GM21576 (cell line): ENCODE results near the gene SPRING1.
"Not testable (repeated sequence)": the region's sequence is repeated elsewhere in the genome, so short reads cannot be mapped to it uniquely, and the experiment has no call there.

ENCODE experiments used
- ATAC-seq: cut with Tn5 transposase; IDR thresholded peaks from one replicate; pipeline ENCODE4 v1.9.1; 2021; ENCODE audit warnings: mild to moderate bottlenecking, moderate library complexity; ENCODE audit not compliant: unreplicated experiment

The SPRING1 gene, protein sequence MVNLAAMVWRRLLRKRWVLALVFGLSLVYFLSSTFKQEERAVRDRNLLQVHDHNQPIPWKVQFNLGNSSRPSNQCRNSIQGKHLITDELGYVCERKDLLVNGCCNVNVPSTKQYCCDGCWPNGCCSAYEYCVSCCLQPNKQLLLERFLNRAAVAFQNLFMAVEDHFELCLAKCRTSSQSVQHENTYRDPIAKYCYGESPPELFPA

GRCh38 chr12:116737774-116738657 lies at the start of gene SPRING1, which contains the start of gene RNFT2:
Gene SPRING1 (minus strand): TSS chr12:116738069. CDS start chr12:116737900, 169 bp downstream.
Gene RNFT2 (plus strand): TSS chr12:116738315. CDS start chr12:116740498, 2,183 bp downstream.
- peak; percentile 95 for ATAC-seq

DNA sequence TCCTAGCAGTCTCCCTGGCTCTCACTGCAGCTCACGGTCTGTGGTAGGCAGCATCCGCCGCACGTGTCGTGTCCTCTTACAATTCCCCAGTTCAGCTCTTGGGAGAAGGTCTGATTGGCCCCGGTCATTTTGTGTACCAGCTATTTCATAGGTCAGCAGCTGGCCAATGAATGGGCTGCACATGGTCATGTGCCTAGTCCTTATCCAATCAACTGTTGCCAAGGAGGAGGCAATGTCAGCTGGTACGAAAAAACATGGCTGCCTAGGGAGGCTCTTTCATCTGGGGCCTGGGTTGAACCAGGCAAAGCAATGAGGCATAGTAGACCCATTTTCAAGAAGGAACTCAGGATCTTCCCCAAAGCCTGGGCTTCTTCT lies 46.4 kb upstream of the SPRING1 start:
- ATAC-seq: no peak

DNA sequence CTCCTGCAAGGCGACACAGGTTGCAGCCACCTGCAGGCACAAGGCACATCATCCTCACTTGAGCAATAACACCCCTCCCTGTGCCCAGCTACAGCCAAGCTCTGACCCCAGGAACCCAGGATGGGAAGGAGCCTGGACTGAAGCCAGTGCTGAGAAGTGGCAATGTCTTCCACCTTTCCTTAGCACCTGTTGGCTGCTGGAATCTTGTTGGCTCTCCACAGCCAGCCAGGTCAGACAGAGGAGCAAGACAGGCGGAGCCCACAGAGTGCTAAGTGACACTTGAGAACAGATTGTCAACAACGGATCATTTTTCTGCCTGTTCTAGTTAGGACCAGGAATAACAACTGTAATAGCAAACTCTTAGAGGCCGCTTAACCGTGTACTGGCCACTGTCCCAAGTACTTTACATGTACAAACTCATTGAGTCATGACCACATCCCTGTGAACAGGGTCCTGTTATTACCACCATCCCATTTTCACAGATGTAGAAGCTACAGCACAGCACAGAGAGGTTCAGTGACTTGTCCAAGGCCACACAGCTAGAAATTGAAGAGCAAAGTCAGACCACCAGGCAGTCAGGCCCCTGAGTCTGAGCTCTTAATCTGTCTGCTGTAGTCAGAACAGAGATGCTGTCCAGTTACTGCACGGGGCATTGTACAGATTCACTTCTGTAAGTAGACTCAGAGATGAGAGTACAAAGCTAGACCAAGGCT lies 45.8 kb upstream of the SPRING1 start:
- ATAC-seq: no peak

DNA sequence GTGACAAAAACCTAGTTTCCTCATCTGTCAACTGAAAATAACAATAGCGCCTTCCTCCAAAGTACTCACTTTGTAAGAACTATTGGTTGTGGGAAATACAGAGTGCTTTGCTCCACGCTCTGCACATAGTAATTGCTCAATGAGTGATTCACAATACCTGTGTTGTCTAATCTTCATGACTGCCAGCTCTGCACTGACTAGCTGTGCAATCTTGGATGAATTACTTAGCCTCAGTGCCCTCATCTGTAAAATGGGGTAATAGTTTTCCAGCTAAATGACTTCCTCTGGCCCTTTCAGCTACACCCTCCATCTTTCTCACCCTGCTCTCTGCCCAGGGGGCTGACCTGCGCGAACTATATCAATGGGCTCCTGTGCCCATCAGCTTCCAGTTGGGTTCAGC lies 43.1 kb upstream of the SPRING1 start:
- ATAC-seq: no peak

DNA sequence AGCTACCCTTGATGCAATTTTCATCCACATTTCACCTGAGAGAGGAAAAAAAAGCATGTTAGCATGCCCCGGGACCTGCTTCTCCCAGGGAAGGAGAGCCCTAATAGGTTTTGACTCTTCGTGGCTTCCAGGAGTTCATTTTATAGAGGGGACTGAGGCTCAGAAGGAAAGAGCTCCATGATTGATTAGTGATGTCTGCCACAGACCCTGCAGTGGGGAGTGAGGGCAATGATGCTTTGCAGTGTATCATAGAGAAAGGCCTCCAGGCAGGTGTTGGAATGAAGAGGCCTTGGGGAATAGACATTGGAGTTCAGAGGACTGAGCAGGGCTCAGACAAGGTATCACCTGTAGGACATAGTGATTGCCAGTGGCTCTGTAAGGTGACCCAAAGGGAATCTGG lies 41.7 kb upstream of the SPRING1 start:
- ATAC-seq: no peak

GRCh38 chr12:116777245-116777644 lies 39.4 kb upstream of the SPRING1 start:
- ATAC-seq: no peak

GRCh38 chr12:116774020-116774419 lies 36.2 kb upstream of the SPRING1 start:
- ATAC-seq: no peak

DNA sequence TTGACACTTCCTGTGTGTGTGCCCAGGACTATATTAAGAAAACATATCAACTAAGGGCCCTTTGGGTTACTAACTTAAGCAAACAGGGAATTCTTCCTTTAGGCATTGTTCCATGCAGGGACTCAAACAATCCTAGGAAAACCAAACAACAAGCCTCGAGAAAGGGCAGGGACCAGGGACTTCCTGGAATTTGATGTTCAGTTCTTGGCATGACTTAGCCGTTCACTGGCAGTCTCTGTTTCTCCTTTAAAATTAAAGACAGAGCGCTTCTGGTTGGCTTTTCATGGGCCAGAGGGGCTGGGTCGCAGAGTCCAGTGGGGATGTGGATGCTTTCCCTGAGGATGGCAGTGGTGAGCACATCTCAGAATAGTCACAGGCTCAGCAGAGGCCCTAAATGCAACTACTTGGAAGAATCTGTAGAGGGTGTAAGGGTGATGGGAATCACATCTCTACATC lies 35.4 kb upstream of the SPRING1 start:
- ATAC-seq: no peak

- no peak for ATAC-seq
Measured at GRCh38 chr12:116771651-116772050, 33.8 kb upstream of the SPRING1 start.

DNA sequence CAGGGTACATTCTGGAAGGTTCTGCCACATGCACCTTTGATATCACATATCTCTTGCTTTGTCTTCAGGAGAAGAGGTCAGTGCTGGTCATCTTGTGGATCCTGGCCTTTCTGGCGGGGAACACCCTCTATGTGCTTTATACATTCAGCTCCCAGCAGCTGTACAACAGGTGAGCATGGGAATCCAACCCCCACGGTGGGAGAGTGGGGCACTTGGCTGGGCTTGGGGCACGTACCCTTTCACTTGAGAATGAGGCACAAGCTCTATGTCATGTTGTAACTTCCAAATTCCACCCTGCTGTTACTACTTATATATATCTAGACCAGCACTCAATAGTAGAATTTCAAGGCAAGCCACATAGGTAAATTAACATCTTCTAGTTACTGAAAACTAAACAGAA lies 28.9 kb upstream of the SPRING1 start:
- no peak for ATAC-seq

GRCh38 chr12:116766285-116766684 lies 28.4 kb upstream of the SPRING1 start:
- no peak for ATAC-seq

DNA sequence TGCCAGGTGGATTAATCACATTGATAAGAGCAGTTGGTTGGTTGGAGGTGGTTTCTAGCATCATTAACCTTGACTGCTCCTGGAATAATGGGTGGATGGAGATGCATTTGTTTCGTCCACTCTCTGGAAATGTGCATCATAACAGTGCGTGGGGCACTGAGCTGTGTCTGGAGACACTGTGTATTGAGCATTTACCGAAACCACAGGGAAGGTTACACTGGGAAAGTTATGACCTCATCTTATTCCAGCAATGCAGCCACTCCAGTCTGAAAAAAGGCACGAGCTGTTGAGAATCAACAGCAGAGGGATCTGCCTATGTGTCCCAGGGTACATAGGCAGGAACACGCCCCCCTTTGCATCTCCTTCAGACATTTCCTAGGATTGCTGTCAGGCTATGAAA lies 27.4 kb upstream of the SPRING1 start:
- ATAC-seq: no peak

GRCh38 chr12:116761499-116761898 lies 23.6 kb upstream of the SPRING1 start:
- no peak for ATAC-seq

GRCh38 chr12:116760622-116761020 lies 22.8 kb upstream of the SPRING1 start:
- no peak for ATAC-seq

DNA sequence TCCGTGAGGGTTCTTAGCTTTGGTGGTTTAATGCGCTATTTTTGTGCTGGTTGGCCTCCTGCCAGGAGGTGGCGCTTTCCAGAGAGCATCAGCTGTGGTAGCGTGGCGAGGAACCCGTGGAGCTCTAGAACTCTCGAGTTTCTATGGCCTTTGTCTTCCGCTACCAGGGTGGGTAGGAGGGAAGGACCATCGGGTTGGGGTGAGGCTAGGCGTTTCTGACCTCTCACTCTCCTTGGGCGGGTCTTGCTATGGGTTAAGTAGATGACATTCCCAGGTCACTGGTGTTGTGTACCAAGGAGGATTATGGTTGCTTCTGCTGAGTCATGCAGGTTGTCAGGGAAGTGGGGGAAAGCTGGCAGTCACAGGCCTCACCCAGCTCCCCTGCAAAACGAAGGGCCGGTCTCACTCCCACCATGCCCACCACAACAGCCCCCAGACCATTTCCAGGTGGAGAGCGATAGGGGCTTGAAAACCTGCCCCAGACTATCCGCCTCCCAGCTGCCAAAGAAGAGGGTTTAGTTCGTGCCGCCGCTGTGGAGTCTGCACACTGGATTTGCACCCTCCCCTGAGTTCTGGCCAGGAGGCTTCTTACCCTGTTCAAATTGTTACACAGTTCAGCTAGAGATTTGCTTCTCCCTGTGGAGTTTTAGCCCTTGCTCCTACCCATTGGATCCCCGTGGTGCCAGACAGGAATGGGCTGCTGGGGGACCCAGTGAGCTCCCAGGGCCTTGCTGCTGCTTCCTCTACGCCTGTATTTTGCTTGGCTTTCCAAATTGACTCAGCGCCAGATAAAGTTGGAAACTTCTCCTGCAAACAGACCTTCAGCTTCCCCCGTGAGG lies 22.1 kb upstream of the SPRING1 start:
- no peak for ATAC-seq

- not testable (repeated sequence) for ATAC-seq
Measured at GRCh38 chr12:116754783-116755182, 16.9 kb upstream of the SPRING1 start.

DNA sequence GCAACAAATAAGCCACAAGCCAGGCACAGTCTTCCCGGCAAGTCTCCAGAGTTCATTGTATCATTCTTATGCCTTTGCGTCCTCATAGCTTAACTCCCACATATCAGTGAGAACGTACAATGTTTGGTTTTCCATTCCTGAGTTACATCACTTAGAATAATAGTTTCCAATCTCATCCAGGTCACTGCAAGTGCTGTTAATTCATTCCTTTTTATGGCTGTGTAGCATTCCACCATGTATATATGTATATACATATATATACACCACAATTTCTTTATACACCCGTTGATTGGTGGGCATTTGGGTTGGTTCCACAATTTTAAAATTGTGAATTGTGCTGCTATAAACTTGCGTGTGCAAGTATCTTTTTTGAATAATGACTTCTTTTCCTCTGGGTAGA lies 16.2 kb upstream of the SPRING1 start:
- ATAC-seq: not testable (repeated sequence)

DNA sequence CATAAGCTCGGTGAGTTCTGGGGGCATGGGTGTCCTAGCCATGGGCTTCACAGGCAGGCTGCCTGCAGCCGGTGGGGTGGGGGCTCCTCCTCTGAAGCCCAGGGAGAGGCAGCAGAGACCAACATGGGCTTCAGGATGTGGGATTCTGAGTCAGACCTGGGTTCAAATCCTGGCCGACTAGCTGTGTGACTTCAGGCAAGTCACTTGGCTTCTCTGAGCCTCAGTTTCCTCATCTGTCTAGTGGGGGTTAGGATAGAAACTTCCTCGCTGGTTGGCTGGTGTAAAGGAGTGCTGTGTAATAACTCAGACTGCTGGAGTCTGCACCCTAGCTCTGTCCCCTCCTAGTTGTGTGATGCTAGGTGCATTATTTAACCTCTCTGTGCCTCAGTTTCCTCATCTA lies 12.4 kb upstream of the SPRING1 start:
- ATAC-seq: no peak

- no peak for ATAC-seq
Measured at GRCh38 chr12:116749884-116750283, 12.0 kb upstream of the SPRING1 start.

DNA sequence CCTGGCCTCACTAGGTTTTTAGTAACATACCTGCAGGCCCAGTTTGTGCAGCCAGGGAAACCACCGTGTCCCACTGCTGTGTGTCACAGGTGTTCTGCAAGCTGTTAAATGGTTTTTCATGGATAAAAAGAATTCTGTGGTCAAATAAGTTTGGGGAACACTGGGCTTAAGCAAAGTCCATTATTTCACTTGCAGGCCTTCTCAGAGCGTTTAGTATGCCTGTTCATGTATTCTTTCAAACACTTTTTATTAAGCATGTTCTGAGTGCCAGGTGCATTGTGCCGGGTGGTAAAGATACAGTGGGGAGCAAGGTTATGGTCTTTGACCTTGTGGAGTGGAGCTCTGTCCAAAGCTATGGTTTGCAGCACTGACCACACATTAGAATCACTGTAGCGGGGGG lies 7.7 kb upstream of the SPRING1 start:
- ATAC-seq: no peak

DNA sequence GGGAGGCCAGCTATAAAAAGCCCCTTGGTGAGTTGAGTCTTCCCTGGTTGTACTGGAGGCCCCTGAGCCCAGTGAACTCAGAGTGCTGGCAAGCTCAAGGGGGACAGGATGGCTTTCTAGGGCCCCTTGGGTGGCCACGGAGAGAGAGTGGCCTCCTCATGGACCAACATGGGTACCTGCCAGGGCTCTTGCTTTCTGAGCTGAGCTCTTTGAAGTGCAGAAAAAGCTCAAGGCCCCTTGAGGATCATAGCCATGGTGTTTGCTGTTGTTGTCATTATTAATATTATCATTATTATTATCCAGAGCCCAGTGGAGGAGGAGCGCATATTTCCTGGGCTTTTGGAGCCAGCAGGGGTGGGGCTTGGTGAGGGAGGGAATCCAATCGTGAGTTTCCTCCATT lies 6.9 kb upstream of the SPRING1 start:
- ATAC-seq: no peak
